Effector CD8-positive, alpha-beta T cell (primary cell): ENCODE measurements around the gene HDAC3.
A peak's percentile ranks its signal among the peaks of the same experiment; 100 is the strongest.

ENCODE experiments used
- DNase-seq: peaks from one replicate; lab custom pipeline; 2025; lab: John Stamatoyannopoulos, UW

Gene HDAC3

GRCh38 chr5:141657937-141658545, 21.4 kb upstream of the HDAC3 start:
- DNase-seq, result no peak

GRCh38 chr5:141657404-141657803, 20.8 kb upstream of the HDAC3 start:
- DNase-seq, result no peak

GRCh38 chr5:141656396-141656795, 19.7 kb upstream of the HDAC3 start:
- DNase-seq, result no peak

GRCh38 chr5:141655020-141655419, 18.4 kb upstream of the HDAC3 start:
- no peak for DNase-seq

GRCh38 chr5:141654298-141654697, 17.6 kb upstream of the HDAC3 start:
- DNase-seq, result no peak

GRCh38 chr5:141651728-141652105, 15.1 kb upstream of the HDAC3 start:
- DNase-seq, result no peak

- DNase-seq, result peak; percentile 77
These were observed 14.4 kb upstream of the HDAC3 start, which contains the start of gene FCHSD1 for GRCh38 chr5:141650851-141651727. TSS of gene FCHSD1 (minus strand) at chr5:141651418. CDS start at chr5:141651368, 50 bp downstream.

GRCh38 chr5:141649972-141650371, 13.3 kb upstream of the HDAC3 start:
- no peak for DNase-seq

- DNase-seq, result no peak
These were observed 12.5 kb upstream of the HDAC3 start for GRCh38 chr5:141649056-141649688.

GRCh38 chr5:141647851-141648250, 11.2 kb upstream of the HDAC3 start:
- no peak for DNase-seq

- no peak for DNase-seq
These were observed 10.6 kb upstream of the HDAC3 start for GRCh38 chr5:141647242-141647641.

- no peak for DNase-seq
These were observed 9.4 kb upstream of the HDAC3 start for GRCh38 chr5:141646026-141646425.

GRCh38 chr5:141641634-141642267, 5.1 kb upstream of the HDAC3 start:
- DNase-seq, result no peak

GRCh38 chr5:141640698-141641097, 4.0 kb upstream of the HDAC3 start:
- DNase-seq, result no peak

GRCh38 chr5:141640051-141640415, 3.4 kb upstream of the HDAC3 start:
- no peak for DNase-seq

GRCh38 chr5:141639357-141640050, 2.9 kb upstream of the HDAC3 start:
- DNase-seq, result no peak

- DNase-seq, result no peak
These were observed 2.1 kb upstream of the HDAC3 start for GRCh38 chr5:141638771-141639170.

GRCh38 chr5:141637767-141638419, 1.2 kb upstream of the HDAC3 start:
- DNase-seq, result peak; percentile 46

- peak; percentile 40 for DNase-seq
These were observed 596 bp upstream of the HDAC3 start for GRCh38 chr5:141637123-141637766.

GRCh38 chr5:141636106-141636412, 590 bp downstream of the HDAC3 start:
- no peak for DNase-seq

- no peak for DNase-seq
These were observed 1.0 kb downstream of the HDAC3 start for GRCh38 chr5:141635646-141636045.
